Activated T-helper 1 cell treated with anti-CD3 and anti-CD28 coated beads, Interleukin-2, amount 50 U/mL, for 16 hours (primary cell): ENCODE results near the gene FAM222A.

ENCODE experiments used
- DNase-seq, 2 donors: peaks; one replicate each; pipeline ENCODE4 v3.0.0-alpha.2; 2020; ENCODE audit warnings: low read depth in 1 of 2, low spot score in 1 of 2

Gene FAM222A

DNA sequence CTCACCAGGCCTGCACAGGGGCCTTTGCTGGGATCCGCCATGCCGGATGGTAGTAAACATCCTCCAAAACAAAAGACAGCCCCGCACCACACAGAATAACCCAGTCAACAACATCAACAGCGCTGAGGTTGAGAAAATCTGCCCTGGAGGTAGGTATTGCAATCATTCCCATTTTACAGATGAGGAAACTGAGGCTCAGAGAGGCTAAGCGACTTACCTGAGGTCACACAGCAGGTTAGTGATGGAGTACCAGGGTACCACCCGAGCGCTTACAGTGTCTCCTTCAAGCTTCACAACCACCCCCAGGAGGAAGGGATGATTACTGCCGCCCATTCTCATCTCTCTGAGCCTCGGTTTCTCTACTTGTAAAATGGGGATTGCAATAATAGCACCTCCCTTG lies 104.6 kb downstream of the FAM222A start:
- no peak for DNase-seq

DNA sequence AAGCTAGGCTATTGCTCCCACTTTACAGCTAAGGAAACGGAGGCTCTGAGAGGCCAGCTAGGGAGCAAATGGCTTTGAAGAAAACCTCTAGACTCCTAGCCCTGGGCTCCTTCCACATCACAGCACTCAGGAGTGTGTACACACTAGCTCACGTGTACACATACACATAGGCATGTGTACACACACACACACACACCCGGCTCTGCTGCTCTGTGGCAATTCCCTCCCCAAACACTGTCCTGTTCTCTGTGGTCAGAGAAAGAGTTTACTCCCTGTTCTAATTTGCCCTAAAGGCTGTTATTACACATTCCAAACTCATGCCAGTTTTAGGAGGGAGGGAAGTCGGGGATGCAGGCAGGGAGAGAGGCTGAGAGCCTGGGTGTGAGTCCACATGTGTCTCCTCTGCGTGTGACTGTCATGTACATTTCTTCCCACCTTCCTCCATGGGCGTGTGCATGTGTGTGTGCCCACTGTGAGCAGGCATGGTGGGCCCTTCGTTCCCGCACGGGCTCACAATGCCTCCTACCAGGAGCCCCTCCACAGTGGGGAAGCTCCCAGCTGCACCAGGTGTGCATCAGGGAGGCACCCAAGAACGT lies 105.4 kb downstream of the FAM222A start:
- no peak for DNase-seq
